Activated CD8-positive, alpha-beta memory T cell treated with anti-CD3 and anti-CD28 coated beads, Interleukin-2, amount 50 U/mL, for 1 hour (primary cell): ENCODE results near the gene ANAPC16.
"Not testable (repeated sequence)": the region's sequence is repeated elsewhere in the genome, so short reads cannot be mapped to it uniquely, and the experiment has no call there.

Source experiments
- DNase-seq: peaks from one replicate; pipeline ENCODE4 v3.0.0-alpha.2; 2020; ENCODE audit errors: extremely low read depth

The ANAPC16 gene

DNA sequence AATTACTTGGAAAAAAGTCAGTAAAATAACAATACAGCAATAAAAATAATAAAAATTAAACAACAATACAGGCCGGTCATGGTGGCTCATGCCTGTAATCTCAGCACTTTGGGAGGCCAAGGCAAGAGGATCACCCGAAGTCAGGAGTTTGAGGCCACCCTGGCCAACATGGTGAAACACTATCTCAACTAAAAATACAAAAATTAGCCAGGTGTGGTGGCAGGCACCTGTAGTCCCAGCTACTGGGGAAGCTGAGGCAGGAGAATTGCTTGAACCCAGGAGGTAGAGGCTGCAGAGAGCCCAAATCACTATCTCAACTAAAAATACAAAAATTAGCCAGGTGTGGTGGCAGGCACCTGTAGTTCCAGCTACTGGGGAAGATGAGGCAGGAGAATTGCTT, 4.0 kb upstream of the ANAPC16 start:
- not testable (repeated sequence) for DNase-seq

DNA sequence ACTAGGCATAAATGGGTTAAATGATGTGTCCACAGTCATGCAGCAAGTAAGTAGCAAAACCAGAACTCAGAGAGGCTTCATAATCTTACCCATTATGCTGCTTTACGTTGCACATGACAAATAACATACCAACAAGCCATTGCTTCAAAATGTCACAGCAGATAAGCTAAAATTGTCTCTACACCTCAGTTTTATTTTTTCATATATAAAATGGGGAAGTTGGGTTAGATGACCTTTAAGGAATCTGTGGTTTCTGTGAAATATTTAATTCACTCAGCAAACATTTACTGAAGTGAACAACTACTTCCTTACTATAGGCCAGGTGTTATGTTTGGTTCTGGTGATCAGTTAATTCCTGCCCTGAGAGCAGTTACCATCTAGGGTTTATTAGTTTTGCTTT, 2.5 kb downstream of the ANAPC16 start:
- no peak for DNase-seq

DNA sequence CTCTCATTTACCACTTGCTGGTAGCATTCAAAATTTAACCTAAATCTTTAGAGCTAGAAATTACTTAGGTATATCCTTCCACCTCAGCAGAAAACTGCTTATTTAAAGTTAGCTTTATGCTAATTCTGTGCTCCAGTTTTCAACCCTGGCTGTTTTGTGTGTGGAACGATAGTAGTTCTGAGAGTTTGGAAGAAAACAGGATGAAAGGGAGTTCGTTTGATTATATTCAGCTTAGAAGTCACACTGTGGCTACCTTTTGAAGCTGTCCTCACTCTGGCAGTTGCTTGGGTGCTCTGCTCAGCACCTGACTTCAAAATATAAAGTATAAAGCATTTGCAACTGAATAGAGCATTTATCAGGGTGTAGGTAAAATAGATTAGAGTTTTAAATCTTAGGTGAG, 2.9 kb downstream of the ANAPC16 start:
- no peak for DNase-seq

DNA sequence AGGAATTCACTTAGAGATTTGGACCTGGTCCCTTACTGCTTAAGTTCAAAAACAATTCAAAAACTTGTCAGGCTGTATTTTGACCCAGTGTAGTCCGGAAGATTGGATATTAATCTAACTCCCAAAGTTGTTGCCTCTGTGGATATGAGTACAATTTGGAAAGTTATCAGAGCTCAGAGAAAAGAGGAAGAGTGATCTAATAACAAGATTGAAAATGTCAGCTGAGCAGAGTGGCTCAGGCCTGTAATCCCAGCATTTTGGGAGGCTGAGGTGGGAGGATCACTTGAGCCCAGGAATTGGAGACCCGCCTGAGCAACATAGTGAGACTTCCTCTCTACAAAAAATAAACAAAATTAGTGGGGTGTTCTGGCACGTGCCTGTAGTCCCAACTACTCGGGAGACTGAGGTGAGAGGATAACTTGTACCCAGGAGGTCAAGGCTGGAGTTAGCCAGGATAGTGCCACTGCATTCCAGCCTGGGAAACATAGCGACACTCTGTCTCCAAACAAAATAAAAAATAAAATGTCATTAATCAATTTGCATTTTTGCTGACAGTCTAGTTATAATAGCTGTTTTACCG, 3.5 kb downstream of the ANAPC16 start:
- no peak for DNase-seq

DNA sequence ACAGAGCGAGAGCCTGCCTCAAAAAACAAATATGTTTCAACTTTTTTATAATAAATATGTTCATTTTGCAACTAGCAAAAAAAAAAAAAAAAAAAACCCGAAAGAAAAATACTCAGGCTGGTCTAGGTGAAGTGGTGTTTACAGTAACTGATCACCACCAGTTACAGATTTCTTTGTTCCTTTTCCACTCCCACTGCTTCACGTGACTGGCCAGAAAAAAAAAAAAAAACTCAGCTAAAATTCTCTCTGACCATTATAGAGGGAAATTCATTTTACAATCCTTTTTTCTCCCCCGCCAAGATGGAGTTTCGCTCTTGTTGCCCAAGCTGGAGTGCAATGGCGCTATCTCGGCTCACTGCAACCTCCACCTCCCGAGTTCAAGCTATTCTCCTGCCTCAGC, 4.8 kb downstream of the ANAPC16 start:
- DNase-seq = no peak

DNA sequence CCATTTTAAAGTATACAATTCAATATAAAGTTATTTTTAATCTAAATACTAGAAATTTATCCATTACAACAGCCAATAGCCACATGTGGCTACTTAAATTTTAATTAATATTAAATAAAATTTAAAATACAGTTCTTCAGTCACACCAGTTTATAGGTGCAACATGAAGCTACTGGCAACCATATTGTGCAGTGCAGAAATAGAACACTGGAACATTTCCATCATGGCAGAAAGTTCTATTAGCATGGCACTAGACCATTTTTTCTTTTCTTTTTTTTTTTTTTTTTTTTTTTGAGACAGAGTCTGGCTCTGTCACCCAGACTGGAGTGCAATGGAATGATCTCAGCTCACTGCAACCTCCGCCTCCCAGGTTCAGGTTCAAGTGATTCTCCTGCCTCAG, 5.5 kb downstream of the ANAPC16 start:
- no peak for DNase-seq

DNA sequence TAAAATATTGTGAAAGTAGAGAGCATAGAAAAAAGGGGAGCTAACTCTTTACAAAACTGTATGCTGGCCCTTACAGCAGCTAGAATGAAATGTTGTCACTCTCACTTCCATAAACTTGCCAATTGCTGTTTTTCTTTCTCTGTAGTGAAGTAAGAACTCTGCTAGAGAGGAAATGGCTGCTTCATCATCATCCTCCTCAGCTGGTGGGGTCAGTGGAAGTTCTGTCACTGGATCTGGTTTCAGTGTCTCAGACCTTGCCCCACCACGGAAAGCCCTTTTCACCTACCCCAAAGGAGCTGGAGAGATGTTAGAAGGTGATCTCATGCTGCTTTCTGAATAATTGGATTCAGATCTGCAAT, 7.9 kb downstream of the ANAPC16 start:
- no peak for DNase-seq

DNA sequence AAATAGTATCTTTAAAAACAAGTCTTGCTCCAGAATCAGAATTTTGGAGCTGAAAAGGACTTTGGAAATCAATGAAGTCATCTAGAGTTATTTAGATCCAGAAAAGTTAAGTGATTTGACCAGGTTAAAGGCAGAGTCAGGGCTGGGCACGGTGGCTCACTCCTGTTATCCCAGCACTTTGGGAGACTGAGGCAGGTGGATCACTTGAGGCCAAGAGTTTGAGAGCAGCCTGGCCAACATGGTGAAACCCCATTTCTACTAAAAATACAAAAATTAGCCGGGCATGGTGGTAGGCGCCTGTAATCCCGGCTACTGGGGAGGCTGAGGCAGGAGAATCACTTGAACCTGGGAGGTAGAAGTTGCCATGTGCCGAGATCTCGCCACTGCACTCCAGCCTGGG, 8.4 kb downstream of the ANAPC16 start:
- not testable (repeated sequence) for DNase-seq

DNA sequence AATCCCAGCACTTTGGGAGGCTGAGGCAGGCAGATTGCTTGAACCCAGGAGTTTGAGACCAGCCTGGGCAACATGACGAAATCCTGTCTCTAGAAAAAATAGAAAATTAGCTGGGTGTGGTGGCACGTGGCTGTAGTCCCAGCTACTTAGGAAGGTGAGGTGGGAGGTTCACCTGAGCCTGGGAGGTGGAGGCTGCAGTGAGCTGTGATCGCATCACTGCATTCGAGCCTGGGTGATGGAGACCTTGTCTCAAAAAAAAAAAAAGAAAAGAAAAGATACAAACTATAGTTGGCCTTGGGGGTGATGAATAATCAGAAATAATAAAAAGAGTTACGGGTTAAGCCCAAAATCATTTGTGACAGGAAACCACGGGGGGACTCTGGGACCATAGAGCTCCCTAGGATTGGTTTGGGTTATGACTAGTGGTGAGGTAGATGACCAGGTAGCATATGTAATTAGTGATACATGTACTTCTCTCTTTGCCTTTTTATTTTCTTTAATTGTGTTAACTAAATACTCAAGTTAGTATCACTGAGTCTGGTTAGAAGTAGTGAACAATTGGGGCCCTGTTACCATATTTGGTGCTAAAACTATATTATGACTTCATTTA, 10.7 kb downstream of the ANAPC16 start:
- no peak for DNase-seq

DNA sequence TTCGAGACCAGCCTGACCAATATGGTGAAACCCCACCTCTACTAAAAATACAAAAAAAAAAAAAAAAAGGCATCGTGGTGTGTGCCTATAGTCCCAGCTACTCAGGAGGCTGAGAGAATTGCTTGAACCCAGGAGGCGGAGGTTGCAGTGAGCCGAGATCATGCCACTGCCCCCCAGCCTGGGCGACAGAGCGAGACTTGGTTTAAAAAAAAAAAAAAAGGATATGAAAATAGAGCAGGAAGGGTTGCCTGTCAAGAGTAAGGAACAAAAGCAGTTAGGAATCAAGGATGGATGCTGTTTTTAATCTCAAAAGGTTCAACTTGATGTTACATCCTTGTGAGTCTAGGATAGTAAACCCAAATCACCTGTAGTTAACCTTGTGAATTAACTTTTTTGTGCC, 12.0 kb downstream of the ANAPC16 start:
- DNase-seq = no peak

DNA sequence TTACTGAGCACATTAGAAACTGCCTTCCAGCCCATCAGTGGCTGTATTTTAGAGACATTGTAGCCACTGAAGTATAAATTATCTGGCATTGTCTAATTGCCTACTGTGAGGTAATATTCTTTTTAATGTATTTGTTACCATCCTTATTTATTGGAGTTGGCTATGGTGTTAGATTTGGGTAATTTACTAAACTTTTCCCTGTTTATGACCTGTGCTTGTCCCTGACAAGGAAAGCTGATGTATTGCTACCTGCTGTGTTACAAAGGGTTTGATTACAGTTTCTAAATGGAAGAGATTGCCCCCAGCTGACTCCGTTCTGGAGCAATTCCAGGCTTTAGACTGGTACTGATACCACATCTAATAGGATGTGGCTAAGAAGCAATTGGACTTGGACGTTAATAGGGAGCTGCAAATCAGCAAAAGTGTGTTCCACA, 12.5 kb downstream of the ANAPC16 start:
- DNase-seq = no peak

DNA sequence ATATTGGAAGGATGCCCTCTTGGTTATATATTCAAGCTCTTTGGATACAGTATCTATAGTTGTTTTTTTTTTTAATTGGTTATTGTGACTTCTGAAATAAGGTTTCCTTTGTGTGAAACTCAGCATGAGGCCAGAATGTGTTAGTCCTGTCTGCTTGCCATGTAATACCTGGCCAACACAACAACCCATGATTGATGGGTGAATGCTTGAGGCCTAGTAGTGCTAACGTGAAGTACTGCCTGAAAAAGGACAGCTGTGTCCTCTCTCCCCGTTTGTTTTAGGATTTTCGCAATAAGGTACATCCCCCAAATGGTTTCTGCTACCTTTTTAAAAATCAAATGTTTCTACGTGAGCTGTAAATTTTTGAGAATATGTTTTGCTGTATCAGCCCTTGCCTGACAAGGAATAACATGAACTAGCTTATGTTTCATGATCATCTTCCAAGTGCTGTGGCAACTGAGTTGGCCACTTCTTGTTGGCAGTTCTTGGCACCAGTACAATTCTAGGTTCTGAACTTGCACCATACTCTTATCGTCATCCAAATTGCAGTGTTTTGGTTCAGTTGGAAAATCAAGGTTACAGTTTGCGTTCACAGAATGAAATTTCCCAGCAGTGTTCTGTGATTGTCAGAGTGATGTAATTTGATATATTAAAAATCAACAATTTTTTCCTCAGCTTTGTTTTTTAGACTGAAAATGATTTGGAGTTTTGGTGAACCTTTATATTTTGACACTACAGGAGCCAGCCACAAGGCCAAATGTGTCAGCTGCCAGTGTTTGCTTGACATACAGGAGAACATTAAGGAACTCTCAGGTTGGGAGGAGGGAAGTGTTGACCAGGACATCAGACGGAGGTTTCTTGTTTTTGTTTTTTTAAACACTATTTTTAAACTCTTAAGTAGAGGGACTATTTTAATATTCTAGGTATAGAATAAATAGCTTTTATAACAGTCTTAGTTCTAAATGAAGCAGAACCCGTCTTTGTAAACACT, 13.7 kb downstream of the ANAPC16 start:
- no peak for DNase-seq

DNA sequence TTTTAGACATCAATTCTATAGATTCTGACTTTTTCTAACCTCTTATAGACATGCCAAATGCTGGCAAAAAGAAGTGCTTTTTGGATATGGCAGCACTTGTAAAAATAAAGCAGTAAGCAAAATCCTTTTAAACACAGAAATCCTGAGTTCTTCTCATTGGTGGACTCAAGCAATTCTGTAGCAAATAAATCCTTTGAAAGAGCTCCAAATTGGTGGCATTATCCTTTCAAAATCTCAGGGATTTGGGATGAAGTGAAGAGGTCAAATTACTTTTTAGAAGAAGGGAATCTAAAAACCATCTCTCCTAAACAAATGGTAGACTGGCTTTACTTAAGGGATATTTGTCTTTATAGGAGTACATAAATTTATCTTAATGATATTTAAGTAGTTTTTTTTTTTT, 17.8 kb downstream of the ANAPC16 start:
- no peak for DNase-seq

DNA sequence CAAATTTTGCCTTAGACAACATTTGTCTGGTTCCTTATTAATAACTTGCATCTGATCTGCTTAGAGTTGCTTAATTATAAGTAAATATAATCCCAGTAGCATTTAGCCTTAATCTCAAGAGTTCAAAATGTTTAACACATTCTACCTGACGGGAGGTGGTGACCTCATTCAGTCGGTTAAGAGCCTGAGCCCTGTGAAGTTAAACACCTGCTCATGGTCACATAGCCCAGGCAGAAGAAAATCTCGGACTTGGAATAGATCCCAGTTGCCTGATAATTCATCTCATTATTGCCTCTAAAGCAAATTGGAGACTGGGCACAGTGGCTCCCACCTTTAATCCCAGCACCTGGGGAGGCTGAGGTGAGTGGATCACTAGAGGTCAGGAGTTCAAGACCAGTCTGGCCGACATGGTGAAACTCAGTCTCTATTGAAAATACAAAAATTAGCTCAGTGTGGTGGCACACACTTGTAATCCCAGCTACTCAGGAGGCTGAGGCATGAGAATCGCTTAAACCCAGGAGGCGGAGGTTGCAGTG, 18.8 kb downstream of the ANAPC16 start:
- no peak for DNase-seq

DNA sequence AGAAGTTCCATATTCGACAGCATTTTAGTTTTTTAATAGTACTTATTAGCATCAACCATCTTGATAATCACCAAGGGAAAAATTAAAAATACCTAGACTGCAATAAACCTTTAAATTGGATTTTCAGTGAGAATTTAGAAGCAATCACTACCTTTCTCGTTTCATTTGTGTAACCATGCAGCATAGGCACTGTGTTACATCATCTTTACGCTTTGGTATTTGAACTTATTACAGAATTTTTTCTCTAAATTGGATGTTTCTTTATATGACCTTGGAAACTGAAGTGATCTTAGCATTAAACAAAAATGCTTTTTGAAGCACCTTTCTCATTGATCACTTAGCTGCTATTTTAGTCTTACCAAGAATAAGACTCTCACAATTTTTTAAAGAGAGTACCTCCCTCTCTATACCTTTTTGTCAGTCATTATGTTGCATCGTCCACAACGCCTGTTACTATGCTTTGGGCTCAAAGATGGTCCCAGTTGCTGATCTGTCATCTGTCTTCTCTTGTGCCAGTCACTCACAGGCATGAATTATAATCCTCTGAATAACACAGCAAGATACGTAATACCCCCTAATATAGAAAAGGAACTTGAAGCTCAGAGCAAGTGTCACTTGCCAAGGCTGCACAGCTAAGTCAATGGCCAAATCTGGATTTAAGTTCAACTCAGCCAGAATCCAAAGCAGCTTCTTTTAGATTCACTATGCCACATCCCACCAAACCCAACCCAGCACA, 19.9 kb downstream of the ANAPC16 start:
- no peak for DNase-seq

DNA sequence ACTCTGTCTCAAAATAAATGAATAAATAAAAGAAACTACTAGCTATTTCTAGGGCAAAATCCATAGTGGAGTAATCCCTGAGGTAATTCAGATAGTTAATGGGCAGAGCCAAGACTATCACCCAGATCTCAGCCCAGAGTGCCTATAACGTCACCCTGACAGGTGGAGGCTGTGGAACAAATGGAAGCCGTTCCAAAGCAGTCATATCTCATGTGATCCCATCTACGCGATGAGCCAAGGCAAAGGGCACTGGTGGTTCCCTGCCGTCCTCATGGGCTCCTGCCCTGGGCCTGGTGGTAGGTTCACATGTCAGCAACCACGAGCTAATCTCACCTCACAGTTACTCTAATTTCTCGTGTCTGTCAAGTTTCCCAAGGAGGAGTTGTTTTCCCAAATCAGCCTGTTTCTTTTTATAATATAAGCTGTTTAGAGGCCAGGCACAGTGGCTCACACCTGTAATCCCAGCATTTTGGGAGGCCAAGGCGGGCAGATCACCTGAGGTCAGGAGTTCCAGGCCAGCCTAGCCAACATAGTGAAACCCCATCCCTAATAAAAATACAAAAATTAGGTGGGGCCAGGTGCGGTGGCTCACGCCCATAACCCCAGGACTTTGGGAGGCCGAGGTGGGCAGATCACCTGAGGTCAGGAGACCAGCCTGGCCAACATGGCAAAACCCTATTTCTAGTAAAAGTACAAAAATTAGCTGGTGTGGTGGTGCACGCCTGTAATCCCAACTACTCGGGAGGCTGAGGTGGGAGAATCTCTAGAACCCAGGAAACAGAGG, 22.8 kb downstream of the ANAPC16 start:
- DNase-seq = no peak

DNA sequence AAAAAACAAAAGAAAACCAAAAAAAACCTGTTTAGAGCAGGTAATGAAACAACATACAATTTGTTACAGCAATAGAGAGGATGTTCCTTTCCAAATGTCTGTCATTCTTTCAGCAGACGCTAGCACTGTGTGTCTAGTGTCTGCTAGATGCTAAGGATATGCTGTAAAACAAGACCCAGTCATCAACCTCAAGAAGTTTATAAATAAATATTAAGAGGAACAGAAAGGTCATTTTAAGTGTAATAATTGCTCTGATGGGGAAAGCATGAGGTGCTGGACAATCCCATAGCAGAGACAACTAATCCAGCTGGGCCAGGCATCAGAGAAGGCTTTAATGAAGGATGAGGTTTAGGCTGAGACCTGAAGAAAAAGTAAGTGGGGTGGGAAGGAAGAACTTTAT, 23.6 kb downstream of the ANAPC16 start:
- DNase-seq = no peak

DNA sequence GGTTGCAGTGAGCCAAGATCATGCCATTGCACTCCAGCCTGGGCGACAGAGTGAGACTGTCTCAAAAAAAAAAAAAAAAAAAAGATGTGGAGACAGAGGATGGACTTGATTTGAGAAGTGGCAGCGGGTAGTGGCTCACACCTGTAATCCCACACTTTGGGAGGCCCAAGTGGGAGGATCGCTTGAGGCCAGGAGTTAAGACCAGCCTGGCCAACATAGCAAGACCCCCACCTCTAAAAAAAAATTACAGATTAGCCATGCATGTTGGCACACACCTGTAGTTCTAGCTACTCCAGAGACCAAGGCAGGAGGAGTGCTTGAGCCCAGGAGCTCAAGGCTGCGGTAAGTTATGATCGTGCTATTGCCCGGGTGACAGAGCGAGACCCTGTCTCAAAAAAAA, 24.6 kb downstream of the ANAPC16 start:
- DNase-seq = no peak

DNA sequence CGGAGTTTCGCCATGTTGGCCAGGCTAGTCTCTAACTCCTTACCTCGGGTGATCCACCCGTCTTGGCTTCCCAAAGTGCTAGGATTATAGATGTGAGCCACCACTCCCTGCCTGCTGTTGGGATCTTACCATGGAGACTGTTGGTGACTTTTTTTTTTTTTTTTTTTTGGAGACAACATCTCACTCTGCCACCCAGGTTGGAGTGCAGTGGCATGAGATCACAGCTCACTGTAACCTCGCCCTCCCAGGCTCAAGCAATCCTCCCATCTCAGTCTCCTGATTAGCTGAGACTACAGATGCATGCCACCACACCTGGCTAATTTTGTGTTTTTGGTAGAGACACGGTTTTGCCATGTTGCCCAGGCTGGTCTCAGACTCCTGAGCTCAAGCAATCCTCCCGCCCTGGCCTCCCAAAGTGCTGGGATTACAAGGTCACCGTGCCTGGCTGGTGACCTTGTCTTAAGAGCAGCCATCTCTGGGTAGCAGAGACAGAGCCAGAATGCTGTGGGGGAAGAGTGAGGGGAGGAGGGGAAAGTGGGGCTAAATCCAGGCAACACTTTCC, 26.0 kb downstream of the ANAPC16 start:
- DNase-seq = no peak

DNA sequence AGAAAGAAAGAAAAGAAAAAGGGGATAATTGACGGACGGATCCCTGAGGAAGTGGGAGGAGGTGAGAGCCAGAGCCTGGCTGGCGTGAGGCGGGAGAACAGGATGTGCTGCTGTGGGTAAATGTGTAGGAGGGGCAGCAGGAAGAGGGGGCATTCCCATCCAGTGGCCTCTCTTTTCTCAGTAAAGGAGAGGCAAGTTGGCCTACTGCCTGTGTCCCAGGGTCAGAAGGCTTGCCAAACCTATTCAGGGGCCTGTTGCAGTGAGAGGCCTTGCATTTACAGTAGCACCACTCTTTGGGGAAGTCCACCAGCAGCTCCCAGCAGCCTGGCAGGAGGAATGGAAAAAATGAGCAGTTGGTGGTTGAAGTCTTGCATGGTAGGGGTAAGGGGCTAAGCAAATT, 26.9 kb downstream of the ANAPC16 start:
- no peak for DNase-seq
